ENCODE results near the gene PSMA6. TPM values are rescaled to one million over a fixed set of nuclear protein-coding genes. Genes with fewer than 3 reads are reported as not detected.
A peak's percentile ranks its signal among the peaks of the same experiment; 100 is the strongest.
"Not testable (repeated sequence)": the region's sequence is repeated elsewhere in the genome, so short reads cannot be mapped to it uniquely, and the experiment has no call there.

PSMA6 gene
- total RNA-seq, 5 donors from 2014 or later (not counting 1 experiment from before 2014, with no cell fraction given): 93.6 to 109 (median 96.9) TPM

DNA sequence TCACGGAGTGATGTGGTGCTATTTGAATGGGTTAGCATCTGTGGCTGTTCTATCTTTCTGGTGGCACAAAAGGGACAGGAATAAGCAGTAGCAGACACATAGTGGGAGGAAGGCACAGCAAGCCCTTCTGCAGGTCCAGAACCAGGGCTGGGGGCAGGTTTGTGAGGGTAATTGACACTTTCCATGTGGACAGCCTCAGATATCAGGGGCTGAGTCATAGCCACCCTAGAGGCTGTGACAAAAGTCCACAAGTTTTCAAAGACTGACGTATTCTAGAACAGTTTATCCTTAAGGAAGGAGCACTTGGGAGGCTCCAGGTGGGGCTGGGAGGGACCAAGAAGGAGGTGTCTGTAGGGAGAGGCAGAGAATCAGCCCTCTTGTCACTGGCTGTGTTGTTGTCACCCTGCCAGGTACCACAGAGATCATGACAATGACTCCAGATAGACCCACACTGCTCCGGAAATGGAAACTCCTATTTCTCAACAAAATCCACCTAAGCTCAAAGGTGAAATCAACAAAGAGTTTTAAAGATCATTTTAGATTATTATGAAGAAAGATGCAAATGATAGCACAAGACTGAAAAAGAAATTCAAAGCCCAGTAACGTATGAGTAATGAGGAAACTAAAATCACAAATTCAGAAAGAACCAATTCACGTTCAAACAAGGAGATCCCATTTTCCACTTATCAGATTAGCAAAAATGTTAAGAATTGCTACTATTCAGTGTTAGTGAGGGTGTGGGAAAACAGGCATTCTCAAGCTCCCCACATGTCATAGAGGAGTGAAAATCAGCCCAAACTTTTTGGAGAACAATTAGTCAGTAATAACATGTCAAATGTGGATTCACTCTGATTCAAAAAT lies 64.0 kb downstream of the PSMA6 start:
- no peaks in the 10 kb centered on the region for H3K27me3 Mint-ChIP-seq
- peak; percentile 42 to 58 (median 45) for ATAC-seq (replicated peaks in 1 of 4)
- H3K36me3 Mint-ChIP-seq: no peaks in the 10 kb centered on the region
- Histone ChIP-seq H3K4me3 (ENCODE audit: control insufficient read depth in 1 of 2, extremely low read depth in 1 of 2, low read length in 1 of 2) (no peak overlapping the region), H3K27me3 (replicated peaks in 1 of 2; ENCODE audit: control insufficient read depth in 2 of 2, extremely low read depth in 1 of 2, insufficient read depth in 2 of 2, low read length in 1 of 2) (no peaks in the 10 kb centered on the region), H3K27ac (ENCODE audit: low read length) (no peak overlapping the region), H3K36me3 (ENCODE audit: control insufficient read depth in 2 of 2, extremely low read depth in 1 of 2, insufficient read depth in 1 of 2, low read length in 1 of 2) (no peaks in the 10 kb centered on the region), H3K4me1 (ENCODE audit: control insufficient read depth in 1 of 2, extremely low read depth in 1 of 2, insufficient read depth in 2 of 2, low read length in 2 of 2) (peaks cover 12 to 18% of the 10 kb centered on the region in 2 experiments), H3K9me3 (no peaks in the 10 kb centered on the region)
- peaks cover 16 to 28% (median 16%) of the 10 kb centered on the region in 3 donors for H3K4me1 Mint-ChIP-seq
- CTCF ChIA-PET: interaction anchor here in 1 of 2 donors (1.0 kb wide), 1 partner anchor 9 kb away, joined by 3 read pairs; no protein-coding TSS in a partner anchor
- WGBS (ENCODE audit: insufficient coverage): 86% methylated on average over 2 of the region's 5 CpGs
- POLR2A ChIA-PET: no interaction called here
- H3K4me3 Mint-ChIP-seq: no peak overlapping the region
- no peak for DNase-seq
- no peak overlapping the region for H3K27ac Mint-ChIP-seq
- no peaks in the 10 kb centered on the region for H3K9me3 Mint-ChIP-seq

DNA sequence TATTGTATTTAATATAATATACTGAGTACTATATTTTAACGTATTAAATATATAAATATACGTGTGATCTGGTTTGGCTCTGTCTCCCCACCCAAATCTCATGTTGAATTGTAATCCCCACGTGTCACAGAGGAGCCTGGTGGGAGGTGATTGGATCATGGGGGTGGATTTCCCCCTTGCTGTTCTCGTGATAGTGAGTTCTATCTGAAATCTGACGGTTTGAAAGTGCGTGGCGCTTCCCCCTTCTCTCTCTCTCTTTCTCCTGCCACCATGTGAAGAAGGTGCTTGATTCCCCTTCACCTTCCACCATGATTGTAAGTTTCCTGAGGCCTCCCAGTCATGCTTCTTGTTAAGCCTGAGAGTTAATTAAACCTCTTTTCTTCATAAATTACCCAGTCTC lies 67.5 kb downstream of the PSMA6 start:
- WGBS (ENCODE audit: insufficient coverage): no CpG with 5 or more reads among the region's 7 CpGs
- H3K9me3 Mint-ChIP-seq; ATAC-seq (replicated peaks in 1 of 4); CTCF ChIA-PET; POLR2A ChIA-PET; H3K9me3 ChIP-seq; H3K4me3 ChIP-seq (ENCODE audit: control insufficient read depth in 1 of 2, extremely low read depth in 1 of 2, low read length in 1 of 2); H3K4me1 ChIP-seq (ENCODE audit: control insufficient read depth in 1 of 2, extremely low read depth in 1 of 2, insufficient read depth in 2 of 2, low read length in 2 of 2); DNase-seq; H3K27ac Mint-ChIP-seq; H3K4me3 Mint-ChIP-seq; H3K36me3 Mint-ChIP-seq; H3K36me3 ChIP-seq (ENCODE audit: control insufficient read depth in 2 of 2, extremely low read depth in 1 of 2, insufficient read depth in 1 of 2, low read length in 1 of 2); H3K27me3 Mint-ChIP-seq; H3K27ac ChIP-seq (ENCODE audit: low read length); H3K27me3 ChIP-seq (replicated peaks in 1 of 2; ENCODE audit: control insufficient read depth in 2 of 2, extremely low read depth in 1 of 2, insufficient read depth in 2 of 2, low read length in 1 of 2): not testable (repeated sequence)
- H3K4me1 Mint-ChIP-seq: peaks cover 8 to 11% (median 8%) of the 10 kb centered on the region in 3 donors

- no peaks in the 10 kb centered on the region for H3K9me3 Mint-ChIP-seq
- H3K27me3 Mint-ChIP-seq: no peaks in the 10 kb centered on the region
- no peak overlapping the region for H3K4me3 Mint-ChIP-seq
- POLR2A ChIA-PET: no interaction called here
- Histone ChIP-seq H3K27me3 (replicated peaks in 1 of 2; ENCODE audit: control insufficient read depth in 2 of 2, extremely low read depth in 1 of 2, insufficient read depth in 2 of 2, low read length in 1 of 2) (peaks cover 0 to 2% of the 10 kb centered on the region in 2 experiments), H3K36me3 (ENCODE audit: control insufficient read depth in 2 of 2, extremely low read depth in 1 of 2, insufficient read depth in 1 of 2, low read length in 1 of 2) (no peaks in the 10 kb centered on the region), H3K4me1 (ENCODE audit: control insufficient read depth in 1 of 2, extremely low read depth in 1 of 2, insufficient read depth in 2 of 2, low read length in 2 of 2) (peaks cover 0 to 14% of the 10 kb centered on the region in 2 experiments), H3K27ac (ENCODE audit: low read length) (no peak overlapping the region), H3K9me3 (no peaks in the 10 kb centered on the region), H3K4me3 (ENCODE audit: control insufficient read depth in 1 of 2, extremely low read depth in 1 of 2, low read length in 1 of 2) (no peak overlapping the region)
- peaks cover 6 to 12% (median 10%) of the 10 kb centered on the region in 3 donors for H3K4me1 Mint-ChIP-seq
- no peak for DNase-seq
- no peak for ATAC-seq (replicated peaks in 1 of 4)
- no peaks in the 10 kb centered on the region for H3K36me3 Mint-ChIP-seq
- CTCF ChIA-PET: no interaction called here
- no peak overlapping the region for H3K27ac Mint-ChIP-seq
- WGBS (ENCODE audit: insufficient coverage): 73% methylated on average over 4 of the region's 8 CpGs
These were observed 68.9 kb downstream of the PSMA6 start for GRCh38 chr14:35361141-35361480.

GRCh38 chr14:35362450-35362849 lies 70.3 kb downstream of the PSMA6 start:
- POLR2A ChIA-PET: interaction anchor here in 1 of 2 donors (0.7 kb wide), 1 partner anchor 163 kb away, joined by 3 read pairs; no protein-coding TSS in a partner anchor
- ATAC-seq (replicated peaks in 1 of 4): no peak
- no peaks in the 10 kb centered on the region for H3K9me3 Mint-ChIP-seq

GRCh38 chr14:35362911-35363374 lies 70.8 kb downstream of the PSMA6 start:
- CTCF ChIA-PET: no interaction called here
- no peaks in the 10 kb centered on the region for H3K9me3 ChIP-seq
- no peaks in the 10 kb centered on the region for H3K9me3 Mint-ChIP-seq
- H3K36me3 Mint-ChIP-seq: no peaks in the 10 kb centered on the region
- no peaks in the 10 kb centered on the region for H3K27me3 Mint-ChIP-seq
- no peak overlapping the region for H3K4me3 Mint-ChIP-seq
- H3K27me3 ChIP-seq (replicated peaks in 1 of 2; ENCODE audit: control insufficient read depth in 2 of 2, extremely low read depth in 1 of 2, insufficient read depth in 2 of 2, low read length in 1 of 2): peaks cover 0 to 2% of the 10 kb centered on the region in 2 experiments
- no peaks in the 10 kb centered on the region for H3K36me3 ChIP-seq (ENCODE audit: control insufficient read depth in 2 of 2, extremely low read depth in 1 of 2, insufficient read depth in 1 of 2, low read length in 1 of 2)
- H3K27ac Mint-ChIP-seq: no peak overlapping the region
- ATAC-seq (replicated peaks in 1 of 4) (no peak), DNase-seq (no peak)
- 90% methylated on average over 22 of the region's 25 CpGs for WGBS (ENCODE audit: insufficient coverage)
- H3K4me1 ChIP-seq (ENCODE audit: control insufficient read depth in 1 of 2, extremely low read depth in 1 of 2, insufficient read depth in 2 of 2, low read length in 2 of 2): peaks cover 10 to 31% of the 10 kb centered on the region in 2 experiments
- no peak overlapping the region for H3K4me3 ChIP-seq (ENCODE audit: control insufficient read depth in 1 of 2, extremely low read depth in 1 of 2, low read length in 1 of 2)
- H3K4me1 Mint-ChIP-seq: peaks cover 14 to 23% (median 22%) of the 10 kb centered on the region in 3 donors
- H3K27ac ChIP-seq (ENCODE audit: low read length): no peak overlapping the region
- POLR2A ChIA-PET: interaction anchor here in 1 of 2 donors (0.6 kb wide), 1 partner anchor 66 kb away, joined by 7 read pairs; no protein-coding TSS in a partner anchor

More at GRCh38 chr14:35362450-35362849, 70.3 kb downstream of the PSMA6 start:
- no peaks in the 10 kb centered on the region for H3K36me3 Mint-ChIP-seq
- no peak overlapping the region for H3K4me3 ChIP-seq (ENCODE audit: control insufficient read depth in 1 of 2, extremely low read depth in 1 of 2, low read length in 1 of 2)
- 81% methylated on average over 3 of the region's 3 CpGs for WGBS (ENCODE audit: insufficient coverage)
- DNase-seq: no peak
- no peaks in the 10 kb centered on the region for H3K36me3 ChIP-seq (ENCODE audit: control insufficient read depth in 2 of 2, extremely low read depth in 1 of 2, insufficient read depth in 1 of 2, low read length in 1 of 2)
- H3K9me3 ChIP-seq: no peaks in the 10 kb centered on the region
- H3K27ac ChIP-seq (ENCODE audit: low read length): no peak overlapping the region
- H3K4me1 ChIP-seq (ENCODE audit: control insufficient read depth in 1 of 2, extremely low read depth in 1 of 2, insufficient read depth in 2 of 2, low read length in 2 of 2): peaks cover 9 to 26% of the 10 kb centered on the region in 2 experiments
- no peaks in the 10 kb centered on the region for H3K27me3 Mint-ChIP-seq
- peaks cover 0 to 2% of the 10 kb centered on the region in 2 experiments for H3K27me3 ChIP-seq (replicated peaks in 1 of 2; ENCODE audit: control insufficient read depth in 2 of 2, extremely low read depth in 1 of 2, insufficient read depth in 2 of 2, low read length in 1 of 2)
- no peak overlapping the region for H3K4me3 Mint-ChIP-seq
- CTCF ChIA-PET: no interaction called here
- H3K27ac Mint-ChIP-seq: no peak overlapping the region
- H3K4me1 Mint-ChIP-seq: peaks cover 9 to 18% (median 17%) of the 10 kb centered on the region in 3 donors

DNA sequence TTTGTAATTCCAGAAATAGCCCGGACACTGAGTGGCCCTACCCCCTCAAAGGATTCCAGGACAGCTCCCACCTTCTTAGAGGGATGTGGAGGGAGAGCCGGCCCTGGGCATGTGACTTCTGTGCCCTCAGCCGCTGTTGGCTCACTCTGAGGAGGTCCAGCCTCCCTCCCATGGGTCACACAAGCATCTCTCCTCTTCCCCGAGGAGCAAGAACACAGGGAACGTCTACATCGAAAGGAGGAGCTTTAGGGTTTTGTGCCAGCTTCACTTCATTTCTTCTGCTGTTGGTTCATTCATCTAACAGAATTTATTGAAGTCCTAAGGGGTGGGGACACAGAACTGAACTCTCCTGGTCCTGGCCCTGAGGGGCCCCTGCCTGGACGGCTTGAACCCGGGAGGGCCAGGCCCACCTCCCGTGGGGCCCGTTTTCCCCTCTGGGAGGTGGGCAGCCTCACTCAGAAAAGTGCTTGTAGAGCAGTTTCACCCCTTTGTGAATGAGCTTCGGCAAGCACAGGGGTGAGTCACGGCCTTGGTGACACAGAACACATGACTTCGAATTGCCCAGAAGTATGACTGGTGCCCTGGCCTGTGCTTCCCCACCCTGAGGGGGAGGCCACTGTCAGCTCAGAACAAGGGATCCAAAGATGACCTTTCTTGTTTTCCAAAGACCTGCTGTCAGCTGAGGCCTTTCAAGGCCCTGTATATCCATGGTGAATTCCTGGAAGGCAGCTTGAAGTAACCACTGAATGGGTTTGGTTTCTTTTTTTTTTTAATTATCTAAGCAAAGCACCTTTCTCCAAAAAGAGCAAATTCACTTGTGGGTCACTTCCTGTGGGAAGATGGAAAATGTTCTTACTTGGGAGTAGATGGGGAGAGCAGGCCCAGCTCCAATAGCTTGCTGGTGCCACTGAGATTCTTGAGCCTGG lies 73.2 kb downstream of the PSMA6 start:
- ATAC-seq (replicated peaks in 1 of 4): peak in 3 of 4 experiments; percentile 55 to 73 (median 55)
- no peak overlapping the region for H3K27ac Mint-ChIP-seq
- H3K4me3 Mint-ChIP-seq: no peak overlapping the region
- H3K36me3 ChIP-seq (ENCODE audit: control insufficient read depth in 2 of 2, extremely low read depth in 1 of 2, insufficient read depth in 1 of 2, low read length in 1 of 2): no peaks in the 10 kb centered on the region
- peaks cover 22 to 30% (median 28%) of the 10 kb centered on the region in 3 donors for H3K4me1 Mint-ChIP-seq
- no peak overlapping the region for H3K4me3 ChIP-seq (ENCODE audit: control insufficient read depth in 1 of 2, extremely low read depth in 1 of 2, low read length in 1 of 2)
- no peaks in the 10 kb centered on the region for H3K36me3 Mint-ChIP-seq
- no peak overlapping the region for H3K27ac ChIP-seq (ENCODE audit: low read length)
- DNase-seq: peak in 8 of 35 experiments; percentile 10 to 33 (median 18)
- H3K27me3 ChIP-seq (replicated peaks in 1 of 2; ENCODE audit: control insufficient read depth in 2 of 2, extremely low read depth in 1 of 2, insufficient read depth in 2 of 2, low read length in 1 of 2): peaks cover 0 to 2% of the 10 kb centered on the region in 2 experiments
- no peaks in the 10 kb centered on the region for H3K9me3 ChIP-seq
- ChIA-PET POLR2A (no interaction called here), CTCF (interaction anchor here in 1 of 2 donors (0.6 kb wide), 1 partner anchor 55 kb away, joined by 3 read pairs; no protein-coding TSS in a partner anchor)
- peaks cover 0 to under 1% (median 0%) of the 10 kb centered on the region in 3 donors for H3K9me3 Mint-ChIP-seq
- H3K27me3 Mint-ChIP-seq: no peaks in the 10 kb centered on the region
- WGBS (ENCODE audit: insufficient coverage): 18% methylated on average over 7 of the region's 13 CpGs
- peaks cover 10 to 41% of the 10 kb centered on the region in 2 experiments for H3K4me1 ChIP-seq (ENCODE audit: control insufficient read depth in 1 of 2, extremely low read depth in 1 of 2, insufficient read depth in 2 of 2, low read length in 2 of 2)

Data from T-cell (primary cell).